HepG2 (cell line): ENCODE data around the gene OR8G1. TPM values are rescaled to one million over a fixed set of nuclear protein-coding genes. Genes with fewer than 3 reads are reported as not detected.

Source experiments
- MAFF ChIP-seq: IDR thresholded peaks from 2 replicates; pipeline ENCODE4 v1.6.1; 2011; ENCODE audit warnings: low read depth, low read length, improper control_type of control experiment
- NR2F6 ChIP-seq, 2 experiments: IDR thresholded peaks; 2 replicates each; pipeline ENCODE4 v1.6.1; 2016; ENCODE audit warnings: antibody characterized with exemption in 1 of 2, mild to moderate bottlenecking in 1 of 2
- SALL2 ChIP-seq: sonication (generic); formaldehyde crosslinking; IDR thresholded peaks from 2 replicates; pipeline ENCODE4 v1.8.1; 2023; ENCODE audit warnings: mild to moderate bottlenecking, missing genetic modification reagents, inconsistent platforms
- SIN3A ChIP-seq: IDR thresholded peaks from 2 replicates; pipeline ENCODE4 v1.6.1; 2011; ENCODE audit warnings: low read depth, mild to moderate bottlenecking, control low read depth, low read length, borderline replicate concordance
- ZBTB21 ChIP-seq: sonication (generic); formaldehyde crosslinking; IDR thresholded peaks from 2 replicates; pipeline ENCODE4 v1.4.0; 2020; ENCODE audit warnings: missing genetic modification reagents
- ZNF512 ChIP-seq: sonication (generic); formaldehyde crosslinking; IDR thresholded peaks from 2 replicates; pipeline ENCODE4 v1.4.0; 2020; ENCODE audit warnings: mild to moderate bottlenecking, missing genetic modification reagents
- polyA plus RNA-seq, 8 experiments: library from polyadenylated mRNA; depleted of rRNA in 3 of 8; stranded (reverse) in 7 of 8; unstranded in 1 of 8; fragments of >200 nt; fragmentation: Illumina TruSeq in 4 of 8; extraction: Trizol in 4 of 8; gene quantifications; 2 replicates each; pipeline versions ENCODE4 v1.2.1 to v1.2.3, GENCODE V29; 2011 to 2016; ENCODE audit warnings: low read depth in 4 of 8, missing spikeins in 1 of 8, mixed read lengths in 1 of 8; ENCODE audit not compliant: insufficient read depth in 1 of 8
- total RNA-seq, 5 experiments: library from RNA; depleted of rRNA; stranded (reverse); fragments of >200 nt; fragmentation: Illumina TruSeq; extraction: Trizol; gene quantifications; 2 replicates each; pipeline ENCODE4 v1.2.3, GENCODE V29; 2016; ENCODE audit warnings: low read depth in 1 of 5
- TF ChIP-seq, protein P1 (sequence below): sonication (generic); formaldehyde crosslinking; IDR thresholded peaks from 2 replicates; pipeline ENCODE4 v1.4.0; 2020; ENCODE audit warnings: missing genetic modification reagents, borderline replicate concordance
- TF ChIP-seq, protein P2 (sequence below): sonication (generic); formaldehyde crosslinking; IDR thresholded peaks from 2 replicates; pipeline ENCODE4 v1.4.0; 2020; ENCODE audit warnings: missing genetic modification reagents

The OR8G1 gene
- total and polyA plus RNA-seq, 2 of the 13 experiments (the other 11 are each of a cell fraction or from before 2014, with no cell fraction given), result not detected

DNA sequence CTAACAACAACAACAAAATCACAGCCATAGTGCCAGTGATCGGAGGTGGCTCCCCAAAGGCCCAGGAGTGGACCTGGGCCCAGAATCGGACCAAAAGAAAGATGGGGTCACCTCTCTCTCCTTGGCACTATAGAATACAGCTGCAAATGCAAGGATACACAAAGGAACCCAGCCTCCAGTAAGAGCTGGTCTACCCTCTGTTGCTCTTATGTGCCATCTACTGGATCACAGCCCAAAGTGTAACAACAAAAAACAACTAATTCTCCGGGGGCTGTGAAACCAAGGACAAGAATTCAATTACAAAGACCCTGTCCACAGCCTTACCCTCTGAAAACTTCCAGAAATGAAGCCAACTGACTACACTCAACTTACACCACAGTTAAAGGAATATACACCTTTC is 36.9 kb downstream of the OR8G1 start (continued):
- TF ChIP-seq, protein P1, sequence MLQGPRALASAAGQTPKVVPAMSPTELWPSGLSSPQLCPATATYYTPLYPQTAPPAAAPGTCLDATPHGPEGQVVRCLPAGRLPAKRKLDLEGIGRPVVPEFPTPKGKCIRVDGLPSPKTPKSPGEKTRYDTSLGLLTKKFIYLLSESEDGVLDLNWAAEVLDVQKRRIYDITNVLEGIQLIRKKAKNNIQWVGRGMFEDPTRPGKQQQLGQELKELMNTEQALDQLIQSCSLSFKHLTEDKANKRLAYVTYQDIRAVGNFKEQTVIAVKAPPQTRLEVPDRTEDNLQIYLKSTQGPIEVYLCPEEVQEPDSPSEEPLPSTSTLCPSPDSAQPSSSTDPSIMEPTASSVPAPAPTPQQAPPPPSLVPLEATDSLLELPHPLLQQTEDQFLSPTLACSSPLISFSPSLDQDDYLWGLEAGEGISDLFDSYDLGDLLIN (CRISPR knock-in tag), result no peak
- no peak for TF ChIP-seq SALL2 (CRISPR knock-in tag)
- TF ChIP-seq ZBTB21 (CRISPR knock-in tag), result no peak
- TF ChIP-seq, protein P2, sequence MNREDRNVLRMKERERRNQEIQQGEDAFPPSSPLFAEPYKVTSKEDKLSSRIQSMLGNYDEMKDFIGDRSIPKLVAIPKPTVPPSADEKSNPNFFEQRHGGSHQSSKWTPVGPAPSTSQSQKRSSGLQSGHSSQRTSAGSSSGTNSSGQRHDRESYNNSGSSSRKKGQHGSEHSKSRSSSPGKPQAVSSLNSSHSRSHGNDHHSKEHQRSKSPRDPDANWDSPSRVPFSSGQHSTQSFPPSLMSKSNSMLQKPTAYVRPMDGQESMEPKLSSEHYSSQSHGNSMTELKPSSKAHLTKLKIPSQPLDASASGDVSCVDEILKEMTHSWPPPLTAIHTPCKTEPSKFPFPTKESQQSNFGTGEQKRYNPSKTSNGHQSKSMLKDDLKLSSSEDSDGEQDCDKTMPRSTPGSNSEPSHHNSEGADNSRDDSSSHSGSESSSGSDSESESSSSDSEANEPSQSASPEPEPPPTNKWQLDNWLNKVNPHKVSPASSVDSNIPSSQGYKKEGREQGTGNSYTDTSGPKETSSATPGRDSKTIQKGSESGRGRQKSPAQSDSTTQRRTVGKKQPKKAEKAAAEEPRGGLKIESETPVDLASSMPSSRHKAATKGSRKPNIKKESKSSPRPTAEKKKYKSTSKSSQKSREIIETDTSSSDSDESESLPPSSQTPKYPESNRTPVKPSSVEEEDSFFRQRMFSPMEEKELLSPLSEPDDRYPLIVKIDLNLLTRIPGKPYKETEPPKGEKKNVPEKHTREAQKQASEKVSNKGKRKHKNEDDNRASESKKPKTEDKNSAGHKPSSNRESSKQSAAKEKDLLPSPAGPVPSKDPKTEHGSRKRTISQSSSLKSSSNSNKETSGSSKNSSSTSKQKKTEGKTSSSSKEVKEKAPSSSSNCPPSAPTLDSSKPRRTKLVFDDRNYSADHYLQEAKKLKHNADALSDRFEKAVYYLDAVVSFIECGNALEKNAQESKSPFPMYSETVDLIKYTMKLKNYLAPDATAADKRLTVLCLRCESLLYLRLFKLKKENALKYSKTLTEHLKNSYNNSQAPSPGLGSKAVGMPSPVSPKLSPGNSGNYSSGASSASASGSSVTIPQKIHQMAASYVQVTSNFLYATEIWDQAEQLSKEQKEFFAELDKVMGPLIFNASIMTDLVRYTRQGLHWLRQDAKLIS (CRISPR knock-in tag), result no peak
- TF ChIP-seq SIN3A, result no peak
- no peak for TF ChIP-seq MAFF
- no peak for TF ChIP-seq NR2F6 (IDR thresholded peaks at IDR 0.05)
- TF ChIP-seq NR2F6 (CRISPR knock-in tag; IDR thresholded peaks at IDR 0.05), result no peak
- TF ChIP-seq ZNF512, result no peak
